ENCODE results near the gene BCL2. TPM values are rescaled to one million over a fixed set of nuclear protein-coding genes. Genes with fewer than 3 reads are reported as not detected.

Gene BCL2
- total RNA-seq, 1 experiment from 2014 or later = 1.3 TPM

DNA sequence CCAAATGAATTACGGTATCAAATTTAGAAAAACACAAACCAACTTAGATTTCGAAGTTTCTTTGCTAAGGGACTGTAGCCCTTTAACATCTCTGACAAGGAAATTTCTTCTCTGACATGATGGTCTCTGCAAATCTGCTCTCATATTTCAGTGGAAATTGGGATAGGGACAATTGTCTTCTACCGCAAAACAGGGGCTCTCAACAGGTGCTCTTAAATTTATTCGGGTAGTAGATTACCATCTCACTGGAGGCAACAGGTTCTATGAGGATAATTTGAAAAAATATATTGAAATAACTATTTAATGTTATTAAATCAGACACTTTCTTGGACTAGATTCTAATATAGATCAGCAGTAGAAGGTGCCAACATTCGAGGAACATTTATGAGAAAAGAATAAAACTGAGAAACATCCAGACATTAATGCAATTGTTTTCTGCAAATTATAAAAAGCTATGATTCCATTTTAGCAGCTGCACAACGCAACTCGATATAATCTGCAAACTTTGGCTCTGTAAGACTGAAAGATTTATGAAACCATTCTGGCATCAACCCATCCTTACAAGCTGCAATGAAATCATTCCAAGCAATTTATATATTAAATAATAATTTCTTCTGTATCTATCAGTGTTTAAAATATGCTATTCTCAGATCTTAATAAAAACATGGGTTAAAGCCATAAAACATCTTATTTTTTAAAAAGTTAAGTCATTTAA, 10.0 kb upstream of the BCL2 start:
- DNase-seq = no peak

More for the DNA sequence above, 10.0 kb upstream of the BCL2 start:
- Histone ChIP-seq H3T11ph (ENCODE audit: low read length) (no peak overlapping the region), H4K8ac (replicated peaks; ENCODE audit: insufficient read length, low read depth, low read length) (no peak overlapping the region), H2BK12ac (ENCODE audit: insufficient read length, low read depth, low read length) (no peak overlapping the region), H4K91ac (ENCODE audit: insufficient read length, low read depth, low read length) (no peak overlapping the region), H3K4me2 (ENCODE audit: insufficient read depth, insufficient read length, low read length) (no peak overlapping the region), H2BK5ac (ENCODE audit: insufficient read length, low read length) (no peak overlapping the region), H4K20me1 (ENCODE audit: control insufficient read depth, insufficient read depth, insufficient read length) (no peaks in the 10 kb centered on the region), H3K9ac (ENCODE audit: extremely low read depth, insufficient read length, low read length) (no peak overlapping the region), H3K23ac (ENCODE audit: insufficient read length, low read depth, low read length) (no peak overlapping the region), H3K4me1 (ENCODE audit: insufficient read depth, low read length) (no peaks in the 10 kb centered on the region), H3K4ac (ENCODE audit: low read depth, low read length) (no peak overlapping the region), H2BK15ac (ENCODE audit: low read depth, low read length) (no peak overlapping the region), H3K56ac (ENCODE audit: insufficient read length, low read depth, low read length) (no peak overlapping the region), H3K23me2 (ENCODE audit: insufficient read length, low read depth, low read length, poor library complexity, severe bottlenecking) (no peaks in the 10 kb centered on the region), H3K79me2 (ENCODE audit: insufficient read depth, low read length) (no peaks in the 10 kb centered on the region), H3K18ac (ENCODE audit: insufficient read length, low read depth, low read length) (no peak overlapping the region), H3K14ac (ENCODE audit: insufficient read depth, low read length) (no peak overlapping the region), H3K27me3 (ENCODE audit: insufficient read depth, low read length) (no peaks in the 10 kb centered on the region), H4K5ac (ENCODE audit: insufficient read length, low read depth, low read length) (no peak overlapping the region), H2BK120ac (ENCODE audit: low read depth, low read length, poor library complexity, severe bottlenecking) (no peak overlapping the region), H3K79me1 (ENCODE audit: insufficient read depth, low read depth, low read length, poor library complexity, severe bottlenecking) (no peaks in the 10 kb centered on the region), H3K27ac (ENCODE audit: insufficient read length, low read depth, low read length) (no peak overlapping the region), H2AFZ (ENCODE audit: low read length) (no peak overlapping the region), H2BK20ac (ENCODE audit: low read depth, low read length, poor library complexity, severe bottlenecking) (no peak overlapping the region), H2AK5ac (ENCODE audit: insufficient read length, low read length) (no peak overlapping the region), H3K9me3 (ENCODE audit: control insufficient read depth, low read depth, low read length) (no peaks in the 10 kb centered on the region)
- TF ChIP-seq, protein P1, sequence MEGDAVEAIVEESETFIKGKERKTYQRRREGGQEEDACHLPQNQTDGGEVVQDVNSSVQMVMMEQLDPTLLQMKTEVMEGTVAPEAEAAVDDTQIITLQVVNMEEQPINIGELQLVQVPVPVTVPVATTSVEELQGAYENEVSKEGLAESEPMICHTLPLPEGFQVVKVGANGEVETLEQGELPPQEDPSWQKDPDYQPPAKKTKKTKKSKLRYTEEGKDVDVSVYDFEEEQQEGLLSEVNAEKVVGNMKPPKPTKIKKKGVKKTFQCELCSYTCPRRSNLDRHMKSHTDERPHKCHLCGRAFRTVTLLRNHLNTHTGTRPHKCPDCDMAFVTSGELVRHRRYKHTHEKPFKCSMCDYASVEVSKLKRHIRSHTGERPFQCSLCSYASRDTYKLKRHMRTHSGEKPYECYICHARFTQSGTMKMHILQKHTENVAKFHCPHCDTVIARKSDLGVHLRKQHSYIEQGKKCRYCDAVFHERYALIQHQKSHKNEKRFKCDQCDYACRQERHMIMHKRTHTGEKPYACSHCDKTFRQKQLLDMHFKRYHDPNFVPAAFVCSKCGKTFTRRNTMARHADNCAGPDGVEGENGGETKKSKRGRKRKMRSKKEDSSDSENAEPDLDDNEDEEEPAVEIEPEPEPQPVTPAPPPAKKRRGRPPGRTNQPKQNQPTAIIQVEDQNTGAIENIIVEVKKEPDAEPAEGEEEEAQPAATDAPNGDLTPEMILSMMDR (conservative IDR thresholded peaks at IDR 0.05) = no peak
- 0 out of 4 replicates have a peak, but pooled peaks cover 0 to 2% of the 10 kb centered on the region in 2 experiments for H3K4me1 Mint-ChIP-seq
- H3K4me3 Mint-ChIP-seq = no peak overlapping the region
- no peak overlapping the region for H3K27ac Mint-ChIP-seq
- no peaks in the 10 kb centered on the region for H3K27me3 Mint-ChIP-seq (ENCODE audit: low read depth)
- WGBS (ENCODE audit: extremely low coverage, insufficient read length, low lambda C conversion rate) = no CpG with 5 or more reads among the region's 7 CpGs
- H3K36me3 Mint-ChIP-seq (ENCODE audit: insufficient read depth in 1 of 3, low read depth in 3 of 3) = peaks cover 9 to 34% (median 29%) of the 10 kb centered on the region in 3 experiments; a peak in 6 of 7 replicates
- H3K9me3 Mint-ChIP-seq = no peaks in the 10 kb centered on the region

Data from H9 (cell line).